DLD1 (cell line): ENCODE measurements around the gene HEATR1.
"Not testable (repeated sequence)": the region's sequence is repeated elsewhere in the genome, so short reads cannot be mapped to it uniquely, and the experiment has no call there.

Source experiments
- in situ Hi-C: cut with HindIII; loops from 2 replicates; pipeline ENCODE4 v1.10.0; 2017; ENCODE audit warnings: low sequenced_read_pairs

HEATR1 gene

DNA sequence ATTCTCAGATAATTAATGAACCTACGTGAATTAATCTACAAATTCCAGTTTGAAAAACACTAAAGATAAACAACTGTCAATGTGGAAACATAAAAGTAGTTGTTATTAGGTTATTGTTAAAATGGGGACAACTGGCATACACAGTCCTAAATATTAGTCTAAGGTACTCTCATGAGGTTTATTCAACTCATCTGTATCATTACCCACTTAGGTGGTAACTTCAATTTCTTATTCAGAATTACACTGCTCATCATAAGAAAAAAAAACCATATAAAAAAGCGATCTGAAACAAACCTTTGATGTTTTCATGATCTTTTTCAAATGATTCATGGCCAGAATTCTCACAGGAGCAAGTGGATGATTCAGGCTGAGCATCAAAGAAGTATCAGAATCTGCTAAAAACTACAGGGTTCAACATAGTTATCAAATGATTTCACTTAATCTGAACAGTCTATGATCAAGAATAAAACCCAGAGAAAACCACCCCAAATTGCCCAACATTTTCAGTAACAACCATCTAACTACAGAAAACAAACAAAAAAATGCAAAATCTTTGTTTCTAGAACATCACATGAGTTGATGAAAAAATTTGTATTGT is 13.7 kb downstream of the HEATR1 start:
- in situ Hi-C loops = no loop called here

DNA sequence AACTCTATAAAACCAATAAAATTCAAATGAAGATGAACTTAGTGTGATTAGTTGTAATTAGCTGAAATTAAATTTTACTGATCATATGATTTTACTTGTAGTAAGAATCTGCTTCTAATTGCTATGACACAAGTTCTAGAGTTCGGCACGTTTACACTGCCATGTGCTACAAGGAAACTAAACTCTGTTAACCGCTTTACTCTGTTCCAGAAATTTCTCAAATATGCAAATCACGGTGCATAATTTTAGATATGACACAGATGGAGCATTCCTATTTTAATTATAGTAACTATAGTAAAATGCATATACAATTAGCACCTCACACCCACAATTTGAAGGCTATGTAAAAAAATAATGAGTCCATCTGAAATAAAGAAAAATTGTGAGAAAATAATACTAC is 14.8 kb downstream of the HEATR1 start:
- in situ Hi-C loops = no loop called here

DNA sequence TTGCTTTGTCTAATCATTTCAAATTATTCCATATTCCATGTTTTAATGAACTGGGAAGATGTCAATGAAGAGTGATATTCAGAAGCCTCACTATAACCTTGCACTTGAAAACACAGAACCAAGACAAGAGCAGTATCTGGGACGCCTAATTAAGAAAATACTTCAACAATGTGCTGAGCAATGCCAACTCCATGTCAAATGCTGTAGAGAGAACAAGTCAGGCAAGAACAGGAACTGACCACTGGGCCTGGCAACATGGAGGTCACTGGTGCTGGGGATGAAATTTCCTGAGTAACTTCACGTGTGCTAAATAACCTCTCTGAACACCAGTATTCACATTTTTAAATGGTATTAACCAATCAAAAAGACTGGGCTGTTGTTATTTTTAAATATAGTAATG is 22.8 kb downstream of the HEATR1 start:
- in situ Hi-C loops = no loop called here

DNA sequence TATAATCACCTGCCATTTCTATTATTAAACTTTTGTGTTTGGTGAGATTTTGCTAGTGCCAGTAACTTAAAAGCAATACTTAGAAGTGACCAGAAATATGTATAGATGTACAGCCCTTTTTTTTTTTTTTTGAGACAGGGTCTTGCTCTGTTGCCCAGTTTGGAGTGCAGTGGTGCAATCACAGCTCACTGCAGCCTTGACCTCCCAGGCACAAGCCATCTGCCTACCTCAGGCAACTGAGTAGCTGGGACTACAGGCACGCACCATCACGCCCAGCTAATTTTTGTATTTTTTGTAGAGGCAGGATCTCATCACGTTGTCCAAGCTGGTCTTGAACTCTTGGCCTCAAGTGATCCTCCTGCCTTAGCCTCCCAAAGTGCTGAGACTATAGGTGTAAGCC is 23.9 kb downstream of the HEATR1 start:
- in situ Hi-C loops = not testable (repeated sequence)

DNA sequence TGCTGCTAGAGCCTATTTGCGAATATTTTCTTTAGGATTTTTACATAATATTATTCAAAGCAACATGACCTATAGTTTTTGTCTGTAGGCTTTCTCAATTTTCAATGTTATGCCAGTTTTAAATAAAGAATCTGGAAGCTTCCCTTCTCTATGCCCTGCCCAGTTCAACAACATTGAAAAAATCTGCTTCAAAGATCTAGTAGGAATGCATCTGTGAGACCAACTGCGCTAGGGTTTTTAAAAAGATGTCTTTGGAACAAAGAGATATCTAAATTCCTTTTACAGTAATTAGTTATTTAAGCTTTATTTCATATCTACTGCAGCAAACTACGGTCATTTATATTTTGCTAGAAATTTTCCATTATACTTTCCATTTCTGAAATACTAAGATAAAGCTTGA is 25.7 kb downstream of the HEATR1 start:
- in situ Hi-C loops = no loop called here

DNA sequence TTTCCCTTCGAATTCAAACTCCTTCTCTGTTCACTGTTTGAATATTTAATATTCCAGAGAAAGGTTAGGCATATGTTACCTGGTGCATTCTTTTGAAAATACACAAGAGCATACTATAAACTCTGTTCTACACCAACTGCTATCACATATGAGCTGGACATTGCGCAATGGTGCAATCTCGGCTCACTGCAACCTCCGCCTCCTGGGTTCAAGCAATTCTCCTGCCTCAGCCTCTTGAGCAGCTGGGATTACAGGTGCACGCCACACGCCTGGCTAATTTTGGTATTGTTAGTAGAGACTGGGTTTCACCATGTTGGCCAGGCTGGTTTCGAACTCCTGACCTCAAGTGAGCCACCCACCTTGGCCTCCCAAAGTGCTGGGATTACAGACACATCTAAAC is 27.3 kb downstream of the HEATR1 start:
- in situ Hi-C loops = not testable (repeated sequence)

DNA sequence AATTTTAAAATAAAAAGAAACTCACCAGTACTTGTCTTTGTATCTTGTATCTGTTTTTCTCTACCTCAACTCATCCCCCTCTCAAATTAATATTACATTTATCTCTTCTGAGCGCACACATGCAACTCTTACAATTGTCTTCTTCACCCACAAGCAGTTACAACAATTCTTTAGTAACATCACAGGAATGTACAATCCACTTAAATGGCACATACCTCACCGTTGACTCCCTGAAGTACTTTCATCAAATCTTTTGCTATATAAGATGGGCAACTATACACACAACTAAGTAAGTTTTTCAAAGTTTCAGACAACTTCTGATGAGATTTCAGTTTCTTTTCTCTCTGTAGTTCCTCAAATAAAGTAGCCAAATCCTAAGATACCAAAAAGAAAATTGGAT is 28.3 kb downstream of the HEATR1 start:
- in situ Hi-C loops = no loop called here

DNA sequence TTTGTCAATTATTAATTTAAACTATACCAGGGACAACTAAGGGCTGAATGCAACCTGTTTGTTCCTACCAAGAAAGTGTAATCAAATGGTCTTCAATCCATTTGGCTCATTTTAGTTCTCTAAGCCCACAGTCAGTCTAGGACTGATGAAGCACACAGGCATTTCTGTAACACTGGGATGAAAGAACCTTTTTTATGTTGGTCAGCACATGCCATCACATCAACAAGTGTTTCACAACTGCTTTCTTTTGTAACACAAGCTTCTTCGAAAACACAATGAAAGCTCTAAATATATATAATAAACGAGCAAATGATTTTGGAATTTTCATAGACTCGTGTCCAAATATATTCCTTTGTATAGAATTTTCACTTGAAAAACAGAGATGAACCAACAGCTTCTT is 28.8 kb downstream of the HEATR1 start:
- in situ Hi-C loops = no loop called here

DNA sequence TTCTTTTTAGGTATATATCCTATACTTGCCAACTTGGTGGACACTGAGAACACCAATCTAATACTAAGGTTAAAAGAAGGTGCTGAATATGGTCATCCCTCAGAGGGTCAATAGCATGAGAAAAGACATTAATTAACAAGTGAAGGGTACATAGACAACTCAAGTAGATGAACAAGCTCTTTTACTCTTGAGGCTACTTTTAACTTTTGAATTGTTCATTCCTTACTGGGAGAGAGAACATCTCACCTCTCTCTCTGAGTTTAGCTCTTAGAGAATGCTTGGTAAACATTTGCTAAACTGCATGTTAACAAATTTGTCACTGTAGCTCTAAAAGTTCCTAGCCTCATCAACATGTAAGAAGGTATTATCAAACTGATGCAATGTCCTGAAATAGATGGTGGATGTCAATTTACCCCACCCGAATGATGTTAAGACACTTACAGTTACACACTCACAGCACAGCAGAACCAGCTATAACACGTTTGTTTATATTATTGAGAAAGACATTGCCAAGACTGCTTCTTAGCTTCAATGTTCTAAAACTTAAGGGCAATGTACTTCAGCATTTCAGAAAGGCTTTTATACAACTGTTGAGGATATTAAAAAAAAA is 35.9 kb downstream of the HEATR1 start:
- in situ Hi-C loops = no loop called here

DNA sequence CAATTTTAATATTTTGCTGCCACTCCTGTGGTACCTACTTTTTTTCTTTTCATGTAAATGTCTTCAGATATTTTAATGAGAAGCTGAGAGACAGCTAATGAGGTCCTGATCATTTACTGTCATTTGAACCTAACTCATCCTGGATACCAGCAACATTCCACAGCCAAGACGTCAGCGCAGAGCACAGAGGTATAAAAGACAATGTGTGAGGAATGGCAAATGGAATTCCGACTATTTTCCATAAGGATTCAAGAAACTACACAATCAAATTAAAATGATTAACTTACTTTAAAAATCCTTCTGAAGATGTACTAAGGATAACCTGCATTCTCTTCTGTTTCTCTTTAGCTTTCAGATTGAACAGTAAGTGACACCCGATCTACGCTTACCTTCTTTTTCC is 38.8 kb downstream of the HEATR1 start:
- in situ Hi-C loops = no loop called here

DNA sequence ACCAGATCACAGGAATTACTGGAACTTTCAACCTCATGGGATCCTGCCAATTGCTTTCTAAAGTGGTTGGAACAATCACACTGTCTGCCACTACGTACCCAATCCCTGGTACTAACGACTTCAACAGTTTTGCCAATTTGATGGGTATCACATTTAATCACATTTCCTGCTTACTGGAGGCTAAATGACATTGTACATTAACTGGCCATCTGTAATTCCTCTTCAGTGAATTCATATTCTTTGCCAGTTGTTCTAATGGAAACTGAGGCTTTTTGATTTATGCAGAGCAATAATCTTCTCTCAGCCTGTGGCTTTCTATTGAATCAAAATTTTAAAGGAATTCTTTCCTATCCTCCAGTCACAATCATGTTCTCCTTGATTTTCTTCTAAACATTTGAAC is 42.3 kb downstream of the HEATR1 start:
- in situ Hi-C loops = no loop called here

DNA sequence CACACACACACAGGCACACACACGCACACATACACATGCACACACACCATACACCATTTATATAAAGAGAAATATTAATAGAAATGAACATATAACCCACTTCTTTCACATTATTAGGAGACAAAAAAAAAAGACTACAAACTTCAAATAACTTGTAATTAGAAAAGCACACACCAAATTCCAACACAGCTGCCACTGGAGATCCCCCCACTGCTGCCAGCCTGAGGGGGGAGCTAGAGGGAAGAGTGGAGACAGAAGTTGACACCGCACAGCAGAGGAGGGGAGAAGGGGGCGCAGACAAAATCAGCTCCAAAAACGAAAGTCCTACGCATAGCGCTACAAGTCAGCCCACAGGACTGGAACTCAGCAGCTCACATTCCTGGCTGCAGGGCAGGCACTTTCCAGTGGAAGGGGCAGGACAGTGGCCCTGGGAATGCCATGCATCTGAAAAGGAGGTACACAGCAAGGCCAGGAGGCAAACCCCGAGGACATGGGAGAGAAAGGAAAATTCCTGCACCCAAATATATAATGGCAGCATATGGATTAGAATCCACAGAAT is 44.0 kb downstream of the HEATR1 start:
- in situ Hi-C loops = no loop called here

DNA sequence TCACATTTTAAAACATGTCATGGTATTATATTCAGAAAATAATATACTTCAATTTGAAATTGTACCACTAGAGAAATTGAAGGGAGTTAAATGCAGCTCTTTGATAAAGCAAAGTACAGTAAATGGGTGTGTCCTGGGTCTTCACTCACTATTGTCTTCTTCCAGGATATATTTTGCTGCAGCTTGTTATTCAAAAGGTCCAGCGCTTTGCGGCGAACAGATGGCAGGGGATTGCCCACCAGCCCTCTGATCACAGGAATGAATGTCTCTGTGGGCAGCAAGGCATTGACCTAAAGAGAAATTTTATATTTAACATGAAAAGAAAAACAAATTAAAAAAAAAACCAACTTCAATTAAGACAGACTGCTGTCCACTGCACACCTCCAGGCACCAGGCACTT is 45.5 kb downstream of the HEATR1 start:
- in situ Hi-C loops = no loop called here

DNA sequence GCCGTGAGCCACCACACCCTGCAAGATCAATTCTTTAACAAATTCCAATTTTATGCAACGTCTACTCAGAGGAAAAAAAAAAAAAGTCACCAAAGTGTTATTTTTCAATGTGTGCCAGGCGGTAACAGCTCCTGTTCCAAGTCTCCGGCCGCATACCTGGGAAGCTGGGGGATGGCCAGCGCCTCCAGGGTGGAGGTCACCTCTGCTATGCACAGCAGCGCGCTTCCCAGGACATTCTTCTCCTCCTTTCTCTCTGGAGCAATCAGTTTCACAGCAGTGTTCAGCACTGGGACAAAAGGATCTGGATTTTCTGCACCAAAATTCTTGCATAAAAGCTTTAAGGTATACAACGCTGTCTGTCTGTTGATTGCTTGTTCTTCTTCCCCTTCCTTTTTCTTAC is 46.2 kb downstream of the HEATR1 start:
- in situ Hi-C loops = no loop called here

DNA sequence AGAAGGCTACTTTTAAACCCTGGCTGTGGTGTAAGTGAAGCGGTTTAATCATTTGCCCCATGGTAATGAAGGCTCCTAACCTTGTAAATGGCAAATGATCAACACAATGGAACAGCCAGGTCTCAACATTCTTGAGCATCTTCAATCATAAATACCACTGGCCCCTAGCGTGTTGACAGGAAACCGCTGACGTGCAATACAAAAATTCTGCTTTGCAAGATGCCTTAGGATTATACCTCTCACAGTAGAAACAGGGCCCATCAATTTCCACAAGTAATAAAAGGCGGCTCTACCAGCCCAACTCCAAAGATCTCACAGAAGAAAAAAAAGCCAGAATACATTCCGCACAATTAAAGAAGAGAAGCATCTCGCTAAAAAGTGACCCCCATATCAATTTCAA is 47.7 kb downstream of the HEATR1 start:
- in situ Hi-C loops = no loop called here

DNA sequence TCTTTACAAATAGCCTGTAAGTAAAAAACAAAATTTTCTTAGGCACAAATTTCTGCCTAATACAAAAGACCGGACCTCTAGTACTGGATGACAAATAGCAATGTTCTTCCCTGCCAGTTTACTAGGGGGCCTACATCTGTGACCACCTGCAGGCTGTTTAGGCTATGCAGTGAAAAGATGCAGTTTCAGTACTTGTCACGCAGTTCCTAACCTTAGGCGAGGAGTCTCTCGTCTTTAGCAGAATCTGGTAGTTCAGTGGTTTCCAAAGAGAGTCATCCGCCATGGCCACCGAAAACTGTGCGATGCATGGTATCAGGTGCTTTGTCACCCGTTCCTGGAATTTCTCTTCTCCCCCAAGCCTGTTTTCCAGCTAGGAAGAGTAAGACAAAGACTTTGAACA is 50.9 kb downstream of the HEATR1 start:
- in situ Hi-C loops = no loop called here

DNA sequence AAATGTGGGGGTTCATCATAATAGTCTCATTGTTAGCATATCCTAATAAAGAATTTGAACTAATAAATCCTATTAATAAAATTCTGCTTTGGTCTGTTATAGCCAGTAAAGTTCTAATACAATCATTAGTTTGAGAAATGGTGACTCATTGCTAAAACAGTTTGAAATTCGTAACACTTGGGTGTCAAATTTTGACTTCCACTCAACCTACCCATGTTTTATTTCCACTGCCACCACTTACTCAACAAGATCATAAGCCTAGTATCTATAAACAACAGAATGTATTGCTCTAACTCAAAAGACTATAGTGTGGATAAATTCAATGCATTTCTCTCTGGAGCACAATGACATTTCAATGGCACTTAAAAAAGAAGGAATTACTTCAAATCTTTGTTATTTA is 51.4 kb downstream of the HEATR1 start:
- in situ Hi-C loops = no loop called here

DNA sequence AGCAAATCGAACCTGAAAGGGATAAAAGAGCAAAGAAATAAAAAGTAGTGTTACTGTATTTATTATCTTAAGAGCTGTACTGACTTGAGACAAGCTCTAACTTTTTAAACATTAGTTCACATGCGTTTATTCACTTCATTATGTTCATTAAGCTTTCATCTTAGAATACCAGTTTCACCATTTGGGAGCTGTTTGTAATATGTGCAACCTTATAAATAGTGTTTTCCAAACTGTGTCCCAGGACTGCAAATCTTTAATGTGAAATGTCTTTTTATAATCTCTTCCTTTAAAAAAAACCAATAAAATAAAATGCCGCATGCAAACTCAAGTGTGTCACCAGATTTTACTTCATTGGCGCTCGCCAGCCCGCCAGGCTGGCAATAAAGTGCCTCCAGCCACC is 52.2 kb downstream of the HEATR1 start:
- in situ Hi-C loops = no loop called here

DNA sequence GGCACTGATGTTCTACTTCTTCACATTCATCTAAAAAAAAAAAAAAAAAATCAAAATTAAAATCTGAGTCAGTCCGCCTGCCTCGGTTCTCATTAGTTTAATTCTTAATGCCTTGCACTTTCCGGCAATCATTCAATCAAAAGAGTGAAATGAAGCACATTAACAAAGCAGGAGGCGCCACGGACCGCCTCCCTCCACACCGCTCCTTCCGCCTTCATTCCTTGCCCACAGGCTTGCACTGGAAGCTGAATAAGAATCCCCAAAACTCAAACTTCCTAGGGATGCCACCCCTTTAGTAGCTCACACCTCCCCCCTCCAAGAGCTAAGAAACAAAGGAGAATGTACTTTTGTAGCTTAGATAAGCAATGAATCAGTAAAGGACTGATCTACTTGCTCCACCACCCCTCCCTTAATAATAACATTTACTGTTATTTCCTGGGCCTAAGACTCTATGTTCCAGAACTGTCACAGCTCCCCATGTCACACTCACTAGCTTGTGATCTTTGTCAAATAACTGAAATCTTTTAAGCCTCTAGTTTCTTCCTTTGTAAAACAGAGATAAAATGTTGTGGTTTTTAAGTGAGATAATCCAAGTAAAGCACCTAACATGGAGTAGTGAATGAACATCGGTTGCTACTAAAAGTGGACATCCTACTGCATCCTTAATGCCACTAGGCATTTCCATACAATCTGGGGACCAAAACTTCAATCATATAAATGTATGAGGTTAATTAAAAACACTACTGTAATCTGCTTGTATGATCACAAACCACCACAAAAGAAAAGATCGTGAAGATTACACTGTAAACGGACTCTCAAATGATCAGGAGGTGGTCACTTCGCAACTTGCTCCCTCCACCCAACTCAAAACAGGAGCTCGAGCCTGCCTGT is 53.1 kb downstream of the HEATR1 start:
- in situ Hi-C loops = no loop called here

DNA sequence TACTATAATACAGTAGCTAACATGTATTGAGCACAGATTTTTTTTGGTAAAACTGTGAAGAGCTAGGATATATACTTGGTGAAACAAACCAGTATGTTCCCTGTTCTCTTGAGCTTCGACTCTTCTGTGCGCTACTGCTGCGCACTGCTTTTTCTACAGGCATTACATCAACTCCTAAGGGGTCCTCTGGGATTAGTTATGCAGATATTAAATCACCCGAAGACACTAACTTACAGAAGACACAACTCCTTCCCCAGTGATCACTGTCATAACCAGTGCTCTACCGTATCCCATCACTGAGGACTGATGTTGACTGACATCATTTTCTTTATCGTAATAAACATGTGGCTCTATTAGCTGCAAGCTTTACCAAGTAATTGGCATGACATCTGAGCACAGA is 55.9 kb downstream of the HEATR1 start:
- in situ Hi-C loops = no loop called here

DNA sequence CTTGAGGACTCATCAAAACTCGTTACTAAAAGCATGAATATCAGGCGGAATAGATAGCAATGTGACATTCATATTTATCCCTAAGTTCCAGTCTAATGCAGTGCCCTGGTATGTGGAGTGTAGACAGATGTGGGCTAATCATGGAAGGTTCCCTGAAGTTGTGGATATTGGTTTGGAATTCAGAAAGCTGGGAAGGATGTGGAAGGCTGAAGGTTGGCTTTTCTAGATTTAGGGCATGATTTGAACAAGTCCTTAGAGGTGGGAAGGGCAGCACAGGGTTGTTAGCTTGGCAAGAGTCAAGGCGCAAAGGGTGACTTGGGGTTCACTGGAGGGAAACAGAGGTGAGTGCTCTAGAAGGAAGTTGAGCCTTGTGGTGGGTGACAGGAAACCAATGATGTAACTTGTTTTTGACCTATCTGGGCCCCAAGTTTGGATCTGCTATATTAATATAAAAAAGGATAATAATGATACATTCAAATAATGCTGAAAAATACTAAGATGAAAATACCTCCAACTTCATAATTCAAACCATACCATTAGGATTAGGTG is 58.6 kb downstream of the HEATR1 start:
- in situ Hi-C loops = no loop called here
